A549 (cell line): ENCODE measurements around the gene NTM. TPM values are rescaled to one million over a fixed set of nuclear protein-coding genes. Genes with fewer than 3 reads are reported as not detected.

ENCODE experiments used
- ATAC-seq, 2 experiments: fragments of 200-7000 bp in 1 of 2; fragments of >200 bp in 1 of 2; cut with Nextera tagmentation in 1 of 2; cut with Tn5 transposase in 1 of 2; 3 replicates each; pipeline versions ENCODE4 v1.8.0 to v1.9.1; 2018 to 2020; ENCODE audit warnings: mild to moderate bottlenecking in 1 of 2, moderate library complexity in 1 of 2
- CTCF ChIA-PET: fragments of 300-600 bp; sonication (Branson Sonifier 250); formaldehyde crosslinking; extraction: SDS; loops from one replicate; lab custom pipeline; 2021; ENCODE audit warnings: antibody characterized with exemption, inconsistent platforms; lab: Yijun Ruan, JAX
- POLR2A ChIA-PET: fragments of 350-600 bp; formaldehyde crosslinking; extraction: SDS; loops from one replicate; lab custom pipeline; 2021; ENCODE audit warnings: antibody characterized with exemption, inconsistent platforms; lab: Yijun Ruan, JAX
- DNase-seq, 2 experiments: peaks; one replicate each; pipeline versions ENCODE4 v3.0.0 to v3.0.0-alpha.2; 2011 to 2016; ENCODE audit warnings: low read depth in 1 of 2, low spot score in 1 of 2
- FAIRE-seq: peaks from 2 replicates; lab custom pipeline; 2011; peaks lifted over from hg19 to GRCh38; lab: Jason Lieb, UNC
- H3K27ac ChIP-seq, 2 experiments: fragments of >200 bp; sonication (Bioruptor Twin); formaldehyde crosslinking; 3 replicates each; pipeline ENCODE4 v1.5.1; 2016 to 2017
- H3K4me1 ChIP-seq: fragments of >200 bp; sonication (Bioruptor Twin); formaldehyde crosslinking; 3 replicates; pipeline ENCODE4 v1.6.1; 2016
- H3K4me2 ChIP-seq: fragments of >200 bp; sonication (Bioruptor Twin); formaldehyde crosslinking; 3 replicates; pipeline ENCODE4 v1.6.1; 2016
- H3K4me3 ChIP-seq: fragments of >200 bp; sonication (Bioruptor Twin); formaldehyde crosslinking; 3 replicates; pipeline ENCODE4 v1.5.1; 2016
- H3K9me3 ChIP-seq: fragments of >200 bp; sonication (Bioruptor Twin); formaldehyde crosslinking; 3 replicates; pipeline ENCODE4 v1.6.1; 2016
- ATOH8 ChIP-seq: fragments of 250-450 bp; sonication (Bioruptor Pico); IDR thresholded peaks from 2 replicates; pipeline ENCODE4 v1.5.0; 2020; ENCODE audit warnings: low read depth, mild to moderate bottlenecking, moderate library complexity
- EHF ChIP-seq: fragments of 250-450 bp; sonication (Bioruptor Pico); IDR thresholded peaks from 2 replicates; pipeline ENCODE4 v1.5.0; 2020; ENCODE audit warnings: mild to moderate bottlenecking
- EHMT2 ChIP-seq: fragments of 200-600 bp; sonication (generic); IDR thresholded peaks from 2 replicates; pipeline ENCODE4 v1.6.1; 2016; ENCODE audit warnings: antibody characterized with exemption, low read depth, mild to moderate bottlenecking, moderate library complexity
- ESRRA ChIP-seq: fragments of 150-350 bp; IDR thresholded peaks from 2 replicates; pipeline ENCODE4 v1.6.1; 2014; ENCODE audit warnings: mild to moderate bottlenecking, low read length, borderline replicate concordance
- FOSB ChIP-seq: fragments of 250-450 bp; sonication (Bioruptor Pico); IDR thresholded peaks from 2 replicates; pipeline ENCODE4 v1.5.0; 2020; ENCODE audit warnings: mild to moderate bottlenecking, moderate library complexity
- GATA3 ChIP-seq: IDR thresholded peaks from 2 replicates; pipeline ENCODE4 v1.6.1; 2012; ENCODE audit warnings: borderline replicate concordance
- HES2 ChIP-seq: fragments of >200 bp; sonication (Bioruptor Twin); formaldehyde crosslinking; IDR thresholded peaks from 2 replicates; pipeline ENCODE4 v1.6.1; 2016
- HOXA7 ChIP-seq: fragments of 250-450 bp; sonication (Bioruptor Pico); IDR thresholded peaks from 2 replicates; pipeline ENCODE4 v1.5.0; 2020; ENCODE audit warnings: mild to moderate bottlenecking, moderate library complexity
- JUN ChIP-seq, 2 experiments: fragments of >200 bp; sonication (Bioruptor Twin); formaldehyde crosslinking; IDR thresholded peaks; 2 replicates in 1 of 2; 3 replicates in 1 of 2; pipeline ENCODE4 v1.6.1; 2016 to 2017
- KDM1A ChIP-seq: fragments of 200-600 bp; sonication (generic); IDR thresholded peaks from 2 replicates; pipeline ENCODE4 v1.6.1; 2016; ENCODE audit warnings: low read depth, mild to moderate bottlenecking
- KDM5A ChIP-seq: fragments of 200-600 bp; sonication (generic); IDR thresholded peaks from 2 replicates; pipeline ENCODE4 v1.6.1; 2016; ENCODE audit warnings: antibody characterized with exemption, mild to moderate bottlenecking
- MYC ChIP-seq: IDR thresholded peaks from 2 replicates; pipeline ENCODE4 v1.6.1; 2012; ENCODE audit warnings: mild to moderate bottlenecking, inconsistent platforms, low read length, improper control_type of control experiment, borderline replicate concordance
- NFE2L2 ChIP-seq: fragments of 150-350 bp; conservative IDR thresholded peaks from 2 replicates; pipeline ENCODE4 v1.6.1; 2014; ENCODE audit warnings: low read length
- PHF8 ChIP-seq: fragments of 200-600 bp; sonication (generic); IDR thresholded peaks from 2 replicates; pipeline ENCODE4 v1.6.1; 2016; ENCODE audit warnings: low read depth, mild to moderate bottlenecking, antibody characterized with exemption, moderate library complexity, borderline replicate concordance
- POLR2A ChIP-seq: IDR thresholded peaks from 2 replicates; pipeline ENCODE4 v1.6.1; 2012; ENCODE audit warnings: mild to moderate bottlenecking, low read length
- RAD21 ChIP-seq, 2 experiments: fragments of >200 bp in 1 of 2; sonication (Bioruptor Twin) in 1 of 2; formaldehyde crosslinking in 1 of 2; IDR thresholded peaks in 1 of 2; conservative IDR thresholded peaks in 1 of 2; 2 replicates in 1 of 2; 3 replicates in 1 of 2; pipeline ENCODE4 v1.6.1; 2012 to 2018; ENCODE audit warnings: inconsistent platforms in 1 of 2
- RNF2 ChIP-seq: fragments of 200-600 bp; sonication (generic); IDR thresholded peaks from 2 replicates; pipeline ENCODE4 v1.6.1; 2016; ENCODE audit warnings: low read depth, mild to moderate bottlenecking, antibody characterized with exemption, moderate library complexity, borderline replicate concordance
- SMC3 ChIP-seq: fragments of >200 bp; sonication (Bioruptor Twin); formaldehyde crosslinking; IDR thresholded peaks from 3 replicates; pipeline ENCODE4 v1.6.1; 2018; ENCODE audit warnings: inconsistent platforms
- SREBF2 ChIP-seq: fragments of 450-650 bp; IDR thresholded peaks from 2 replicates; pipeline ENCODE4 v1.6.1; 2014; ENCODE audit warnings: mild to moderate bottlenecking, moderate library complexity
- TFCP2L1 ChIP-seq: fragments of 250-450 bp; sonication (Bioruptor Pico); IDR thresholded peaks from 2 replicates; pipeline ENCODE4 v1.5.0; 2021; ENCODE audit warnings: mild to moderate bottlenecking
- USF2 ChIP-seq: fragments of 450-650 bp; IDR thresholded peaks from 2 replicates; pipeline ENCODE4 v1.6.1; 2014; ENCODE audit warnings: antibody characterized with exemption
- ZC3H11A ChIP-seq: fragments of 450-650 bp; IDR thresholded peaks from 2 replicates; pipeline ENCODE4 v1.6.1; 2014; ENCODE audit warnings: antibody characterized with exemption, mild to moderate bottlenecking
- WGBS: methylation state at CpG from one replicate; pipeline ENCODE4 v1.1.6; 2017; ENCODE audit errors: missing lambda C conversion rate; 5-methylcytosine and 5-hydroxymethylcytosine counted together
- polyA plus RNA-seq, 4 experiments: library from polyadenylated mRNA; depleted of rRNA in 3 of 4; stranded (reverse); fragments of >200 nt; fragmentation: RNase III in 1 of 4; extraction: RNeasy Plus Mini Kit Qiagen cat#74134 plus additional on column Dnase treatment in 1 of 4; gene quantifications; 2 replicates in 3 of 4; 3 replicates in 1 of 4; pipeline ENCODE4 v1.2.3, GENCODE V29; 2011 to 2017

The NTM gene
- polyA plus RNA-seq, 2 of the 4 experiments (the other 2 are of a cell fraction): not detected

- no peak overlapping the region for H3K27ac ChIP-seq
- no peak overlapping the region for H3K4me3 ChIP-seq
- no peaks in the 10 kb centered on the region for H3K4me1 ChIP-seq
- TF ChIP-seq ZC3H11A (no peak), NFE2L2 (no peak), POLR2A (no peak), RNF2 (no peak), EHMT2 (no peak), ESRRA (no peak)
- TF ChIP-seq, all 56 proteins: peak for 0
- POLR2A ChIA-PET: no interaction called here
- no peak for DNase-seq
- Histone ChIP-seq H3K9me3 (no peaks in the 10 kb centered on the region), H3K4me2 (no peak overlapping the region)
- no peak for ATAC-seq
- CTCF ChIA-PET: no interaction called here
- 0% methylated on average over 1 of the region's 1 CpG for WGBS
- no peak for FAIRE-seq
These were observed 649.6 kb downstream of the NTM start for GRCh38 chr11:132020001-132020400.

- no peak for ATAC-seq
- TF ChIP-seq MYC: no peak
- TF ChIP-seq PHF8: no peak
- no peak for TF ChIP-seq GATA3
- no peak for TF ChIP-seq SREBF2
- Histone ChIP-seq H3K4me2 (no peak overlapping the region), H3K4me1 (no peaks in the 10 kb centered on the region), H3K4me3 (no peak overlapping the region), H3K27ac (no peak overlapping the region), H3K9me3 (no peaks in the 10 kb centered on the region)
- ChIA-PET POLR2A (no interaction called here), CTCF (no interaction called here)
- WGBS: 11% methylated on average over 5 of the region's 5 CpGs
- DNase-seq: no peak
- no peak for FAIRE-seq
These were observed 651.9 kb downstream of the NTM start for GRCh38 chr11:132022285-132022684.

GRCh38 chr11:132022733-132023478 is 652.5 kb downstream of the NTM start:
- ChIA-PET POLR2A (no interaction called here), CTCF (no interaction called here)
- 5% methylated on average over 6 of the region's 6 CpGs for WGBS
- H3K4me1 ChIP-seq: no peaks in the 10 kb centered on the region
- FAIRE-seq: no peak
- DNase-seq: no peak
- H3K27ac ChIP-seq: no peak overlapping the region
- no peak overlapping the region for H3K4me2 ChIP-seq
- ATAC-seq: no peak
- TF ChIP-seq JUN (IDR thresholded peaks at IDR 0.05) (no peak), SMC3 (no peak), USF2 (no peak), KDM1A (no peak)
- H3K9me3 ChIP-seq: no peaks in the 10 kb centered on the region
- H3K4me3 ChIP-seq: no peak overlapping the region

GRCh38 chr11:132024587-132025295 is 654.3 kb downstream of the NTM start:
- H3K27ac ChIP-seq: no peak overlapping the region
- TF ChIP-seq HOXA7 (CRISPR knock-in tag) (no peak), SMC3 (no peak), ATOH8 (CRISPR knock-in tag) (no peak), MYC (no peak), RAD21 (conservative IDR thresholded peaks at IDR 0.05 in 1 of 2, IDR thresholded peaks at IDR 0.05 in 1 of 2) (no peak), EHF (CRISPR knock-in tag) (no peak), FOSB (CRISPR knock-in tag) (no peak), TFCP2L1 (CRISPR knock-in tag) (no peak), KDM5A (no peak), SREBF2 (no peak), HES2 (no peak), JUN (IDR thresholded peaks at IDR 0.05) (no peak)
- TF ChIP-seq, all 56 proteins: peak for 0
- FAIRE-seq: no peak
- ChIA-PET CTCF (no interaction called here), POLR2A (no interaction called here)
- 4% methylated on average over 8 of the region's 8 CpGs for WGBS
- Histone ChIP-seq H3K9me3 (no peaks in the 10 kb centered on the region), H3K4me3 (no peak overlapping the region), H3K4me1 (no peaks in the 10 kb centered on the region), H3K4me2 (no peak overlapping the region)
- DNase-seq: no peak
- ATAC-seq: no peak
